ENCODE measurements around the gene VNN1.

- TF ChIP-seq MYNN (tag by site-specific recombination; IDR thresholded peaks at IDR 0.05; ENCODE audit: borderline replicate concordance): no peak
- TF ChIP-seq ZBTB8A (tag by site-specific recombination; IDR thresholded peaks at IDR 0.05): no peak
- no peak for TF ChIP-seq ZBTB49 (tag by site-specific recombination; IDR thresholded peaks at IDR 0.05; ENCODE audit: low read depth)
- TF ChIP-seq ZNF274 (IDR thresholded peaks at IDR 0.05; ENCODE audit: low read length): no peak
- no peak for TF ChIP-seq ZNF274 (tag by site-specific recombination; IDR thresholded peaks at IDR 0.05; ENCODE audit: borderline replicate concordance)
- no peak for TF ChIP-seq ZNF521 (tag by site-specific recombination; IDR thresholded peaks at IDR 0.05)
- TF ChIP-seq CTCF (tag by site-specific recombination; IDR thresholded peaks at IDR 0.05): no peak
- TF ChIP-seq TRIM28 (IDR thresholded peaks at IDR 0.05; ENCODE audit: borderline replicate concordance, low read length): no peak
- TF ChIP-seq REST (tag by site-specific recombination; IDR thresholded peaks at IDR 0.05): no peak
- no peak for TF ChIP-seq HOXD13 (CRISPR knock-in tag; IDR thresholded peaks at IDR 0.05; ENCODE audit: borderline replicate concordance)
- no peak for TF ChIP-seq SETDB1 (IDR thresholded peaks at IDR 0.05; ENCODE audit: insufficient read length, low read length)
- TF ChIP-seq ZNF785 (tag by site-specific recombination; IDR thresholded peaks at IDR 0.05): no peak
- TF ChIP-seq YY1 (tag by site-specific recombination; IDR thresholded peaks at IDR 0.05): no peak
Observed at GRCh38 chr6:132684272-132684671, 29.6 kb downstream of the VNN1 start.

Measured in HEK293 (cell line).